ENCODE data around the gene MLN. TPM values are rescaled to one million over a fixed set of nuclear protein-coding genes. Genes with fewer than 3 reads are reported as not detected.

The MLN gene
- total and polyA plus RNA-seq, 2 of the 4 experiments (the other 2 are of a cell fraction): not detected

DNA sequence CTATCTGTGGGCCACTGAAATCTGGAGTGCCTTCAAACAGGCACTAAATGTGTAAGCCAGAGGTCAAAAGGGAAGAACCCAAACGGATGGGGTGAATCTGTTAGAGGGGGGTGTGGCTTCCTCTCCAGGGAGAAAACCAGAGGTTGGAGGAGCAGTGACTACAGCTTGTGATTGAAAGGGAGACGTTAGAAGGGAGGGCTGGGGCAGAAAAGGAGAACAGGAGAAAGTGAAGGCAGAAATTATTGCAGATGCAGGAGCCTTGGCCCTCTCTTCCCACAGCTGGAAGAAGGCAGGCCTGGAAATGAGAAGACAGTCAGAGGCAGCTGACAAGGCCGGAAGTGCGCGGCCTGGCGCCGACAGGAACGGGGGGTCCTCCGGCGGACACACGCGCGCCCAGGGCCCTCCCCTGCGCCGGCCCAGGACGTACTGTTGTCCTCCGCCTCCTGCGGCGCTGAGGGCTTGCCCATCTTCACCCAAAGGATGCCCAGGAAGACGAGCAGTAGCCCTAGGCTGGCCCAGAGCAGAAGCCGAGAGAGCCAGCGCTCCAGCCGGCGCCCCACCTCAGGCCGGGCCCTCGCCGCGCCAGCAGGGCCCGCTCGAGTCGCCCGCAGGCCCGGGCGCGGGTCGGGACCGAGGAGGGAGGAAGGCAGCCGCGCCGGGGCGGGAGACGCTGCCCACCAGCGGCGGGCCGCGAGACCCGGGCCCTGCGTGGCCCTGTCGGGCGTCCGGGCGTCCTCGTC lies 15.7 kb downstream of the MLN start (continued):
- TF ChIP-seq CHD1 (IDR thresholded peaks at IDR 0.05; ENCODE audit: low read depth, low read length): no peak
- TF ChIP-seq MAZ (IDR thresholded peaks at IDR 0.05; ENCODE audit: borderline replicate concordance, low read depth, low read length): peak; percentile 64; the same call in 1 of the 2 replicates

DNA sequence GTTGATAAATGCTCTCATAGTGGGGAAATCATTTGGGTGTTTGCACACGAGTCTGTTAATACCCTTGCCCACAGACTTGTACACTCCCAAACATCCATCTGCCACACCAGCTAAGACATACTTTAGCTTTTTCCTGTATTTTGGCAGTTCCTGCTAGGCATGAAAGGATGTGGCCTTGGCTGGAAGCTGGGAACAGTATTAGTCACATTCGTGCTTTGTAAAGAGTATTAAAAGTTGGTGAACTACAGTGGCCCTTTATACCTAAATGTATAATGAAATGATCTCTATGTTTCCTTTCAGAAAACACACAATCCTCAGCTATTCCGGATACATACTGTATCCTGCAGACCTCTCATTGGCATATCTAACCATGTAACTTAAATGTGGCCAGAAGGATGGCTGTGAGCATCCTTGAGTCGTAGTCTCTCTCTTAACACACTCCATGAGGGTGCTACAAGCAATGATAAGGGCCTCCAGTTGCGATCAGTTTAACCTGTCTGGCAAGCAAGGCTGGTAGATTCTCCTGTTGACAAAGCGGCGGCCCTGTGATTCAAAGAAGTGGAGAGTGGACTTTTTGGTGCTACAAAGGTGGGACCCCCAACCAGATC lies 16.4 kb downstream of the MLN start:
- H2BK15ac ChIP-seq (ENCODE audit: low read depth, low read length): peak overlapping the region; percentile 18; the same call in 1 of the 3 replicates
- in situ Hi-C loops (cut with MboI; ENCODE audit: low sequenced_read_pairs) (no loop called here), dilution Hi-C loops (cut with HindIII; ENCODE audit: low sequenced_read_pairs, unreplicated experiment) (no loop called here), intact Hi-C loops (cut with micrococcal nuclease) (loop anchor here (5.0 kb wide), 1 partner anchor 240 kb away; no protein-coding TSS in a partner anchor)
- peak overlapping the region; percentile 90 for H2AK9ac ChIP-seq (replicated peaks; ENCODE audit: low read depth, low read length, poor library complexity)
- DNase-seq: peak; percentile 41
- 80% methylated on average over 2 of the region's 7 CpGs; no CpG with 5 or more reads in 1 of the 2 experiments for WGBS, 2 experiments (ENCODE audit: extremely low coverage in 2 of 2, insufficient read length in 1 of 2)
- H3K14ac ChIP-seq (replicated peaks; ENCODE audit: low read depth, low read length): peak overlapping the region; percentile 84
- H3K4me2 ChIP-seq (ENCODE audit: low read depth, low read length): peak overlapping the region; percentile 89
- TF ChIP-seq BHLHE40 (IDR thresholded peaks at IDR 0.05; ENCODE audit: low read depth, low read length) (no peak), FOS (IDR thresholded peaks at IDR 0.05; ENCODE audit: low read depth, low read length) (0 out of 2 replicates have a peak, but pooled peaks have one; percentile 1)
- H2AFZ ChIP-seq (replicated peaks; ENCODE audit: low read length, poor library complexity): peak overlapping the region; percentile 86
- H3K56ac ChIP-seq (ENCODE audit: extremely low read depth, insufficient read depth, low read length): peak overlapping the region; percentile 71
- H3K36me3 ChIP-seq (ENCODE audit: control insufficient read depth, insufficient read depth, low read length): peaks cover 28% of the 10 kb centered on the region
- peaks cover 30% of the 10 kb centered on the region for H4K20me1 ChIP-seq (ENCODE audit: insufficient read depth, low read length)
- H3K9me3 ChIP-seq (ENCODE audit: control insufficient read depth, insufficient read depth, low read length): no peaks in the 10 kb centered on the region
- no peak for ATAC-seq (ENCODE audit: low read depth)
- peak overlapping the region; percentile 84 for H3K4ac ChIP-seq (ENCODE audit: low read depth, low read length)
- H4K8ac ChIP-seq (ENCODE audit: low read depth in 2 of 2, low read length in 2 of 2): peak overlapping the region; percentile 48 to 78; a peak in 3 of 4 replicates
- no peak overlapping the region; the same call in 1 of the 2 replicates for H2BK20ac ChIP-seq (ENCODE audit: low read depth, low read length)
- H4K5ac ChIP-seq (ENCODE audit: low read depth, low read length): peak overlapping the region; percentile 70; the same call in 1 of the 2 replicates
- BruUV-seq (replicated peaks): TSS peak; percentile 44
- H4K91ac ChIP-seq (ENCODE audit: insufficient read depth, low read depth, low read length): peak overlapping the region; percentile 62
- H3K9me1 ChIP-seq (ENCODE audit: insufficient read depth, low read length): peaks cover 19% of the 10 kb centered on the region
- peaks cover 39 to 64% of the 10 kb centered on the region in 2 experiments for H3K79me1 ChIP-seq (ENCODE audit: low read depth in 1 of 2, low read length in 2 of 2)
- peak overlapping the region; percentile 61 for H3K18ac ChIP-seq (ENCODE audit: low read depth, low read length)
- CTCF ChIA-PET: interaction anchor here (1.5 to 1.6 kb wide), 2 partner anchors 9 to 16 kb away, joined by 4 to 8 read pairs; no protein-coding TSS in a partner anchor
- H2AK5ac ChIP-seq (ENCODE audit: low read depth, low read length): peak overlapping the region; percentile 76
- peak overlapping the region; percentile 92 for H3K9ac ChIP-seq (ENCODE audit: low read depth, low read length)
- H3K23ac ChIP-seq (ENCODE audit: low read depth, low read length): peak overlapping the region; percentile 65
- peak overlapping the region; percentile 86 for H2BK5ac ChIP-seq (ENCODE audit: low read depth, low read length, poor library complexity, severe bottlenecking)
- H3K4me1 ChIP-seq (ENCODE audit: control insufficient read depth, insufficient read depth, low read length): peaks cover 13% of the 10 kb centered on the region
- peak overlapping the region; percentile 77 for H3K4me3 ChIP-seq (ENCODE audit: insufficient read depth, low read depth, low read length)
- POLR2A ChIA-PET (ENCODE audit: unreplicated experiment): interaction anchor here (0.6 kb wide), 1 partner anchor 16 kb away, joined by 3 read pairs; no protein-coding TSS in a partner anchor
- no peaks in the 10 kb centered on the region for H3K27me3 ChIP-seq (ENCODE audit: control insufficient read depth, insufficient read depth, low read length)
- peak overlapping the region; percentile 88 for H3K27ac ChIP-seq (ENCODE audit: insufficient read depth, low read length)
- peak overlapping the region; percentile 45 for H2BK120ac ChIP-seq (ENCODE audit: low read depth, low read length)
